Pancreas (tissue), 10 donors: ENCODE data around the gene PTPRF. TPM values are rescaled to one million over a fixed set of nuclear protein-coding genes. Genes with fewer than 3 reads are reported as not detected.

ENCODE experiments used
- ATAC-seq, 4 donors: fragments of 200-7000 bp; cut with Tn5 transposase; one replicate each; pipeline versions ENCODE4 v1.8.0 to v1.9.1; 2020; ENCODE audit warnings: mild to moderate bottlenecking in 4 of 4, moderate library complexity in 4 of 4
- DNase-seq, 6 donors: peaks; one replicate each; pipeline ENCODE4 v3.0.0-alpha.2; 2020
- FAIRE-seq: peaks from 2 replicates; lab custom pipeline; 2012; peaks lifted over from hg19 to GRCh38; lab: Jason Lieb, UNC
- H3K27ac ChIP-seq, 4 donors: fragments of 200-600 bp; sonication (generic); 1 replicate in 3 of 4; 2 replicates in 1 of 4; pipeline versions ENCODE4 v1.5.0 to v1.8.0; 2020
- H3K27me3 ChIP-seq, 4 donors: fragments of 200-600 bp; one replicate each; pipeline ENCODE4 v1.8.0; 2021
- H3K36me3 ChIP-seq, 3 donors: fragments of 200-600 bp; sonication (generic) in 1 of 3; one replicate each; pipeline versions ENCODE4 v1.5.0 to v1.8.0; 2020 to 2021
- H3K4me1 ChIP-seq, 3 donors: fragments of 200-600 bp; one replicate each; pipeline ENCODE4 v1.8.0; 2021
- H3K4me3 ChIP-seq, 4 donors: fragments of 200-600 bp; sonication (generic) in 2 of 4; one replicate each; pipeline versions ENCODE4 v1.5.0 to v1.8.0; 2020 to 2021
- H3K9me3 ChIP-seq, 4 donors: fragments of 200-600 bp; one replicate each; pipeline ENCODE4 v1.8.0; 2021
- whole genome bisulfite sequencing, 2 donors: extraction: QIAGEN DNeasy Blood & Tissue Kit; methylation state at CpG; one replicate each; pipeline ENCODE4 v1.1.7; 2013; 5-methylcytosine and 5-hydroxymethylcytosine counted together
- intact Hi-C, 3 donors: fragments of 100-400 bp; cut with DNase I; formaldehyde crosslinking; loops; one replicate each; pipeline versions ENCODE4 v1.11.1 to v1.14.2; 2022
- polyA plus RNA-seq, 2 donors: library from polyadenylated mRNA; stranded (reverse); fragments of 200-250 nt; gene quantifications; one replicate each; pipeline ENCODE4 v1.2.3, GENCODE V29; 2013
- total RNA-seq, 6 donors: library from RNA; stranded (reverse); fragmentation: NEBNext Ultra II Directional in 4 of 6; extraction: Animal tissue kit (Norgen Biotek cat#: 25700) in 4 of 6; gene quantifications; one replicate each; pipeline versions ENCODE4 v1.2.1 to v1.2.4, GENCODE V29; 2021 to 2023
- TF ChIP-seq, protein P1 (sequence below), 4 donors: fragments of 200-600 bp; sonication (generic) in 3 of 4; IDR thresholded peaks; one replicate each; pipeline versions ENCODE4 v1.5.0 to v1.8.0; 2021; ENCODE audit warnings: antibody characterized with exemption in 4 of 4
- donor health status: healthy with polysubstance abuse.
- donor health status: DM: no; HTN: no; CAD: no; lungs with moderate emphysema.
- donor health status: DM: no; HTN: no; CAD: no.
- donor health status: control.
- donor health status: control.
- donor health status: Bipolar disorder and iron deficiency.
- donor health status: DM: yes; HTN: yes; CAD: no.
- donor health status: DM: no; HTN: no; CAD: no.
- donor health status: DM: no; HTN: no; CAD: no.
- donor health status: DM: yes; HTN: yes; CAD: no.

The PTPRF gene
- total and polyA plus RNA-seq, 8 donors, result 42.9 to 210 (median 129) TPM

- Histone ChIP-seq H3K27me3 (no peaks in the 10 kb centered on the region), H3K4me3 (no peak overlapping the region), H3K27ac (no peak overlapping the region), H3K4me1 (no peaks in the 10 kb centered on the region), H3K36me3 (peaks cover 0 to 40% (median 10%) of the 10 kb centered on the region in 3 donors), H3K9me3 (no peaks in the 10 kb centered on the region)
- DNase-seq (no peak), ATAC-seq (no peak), FAIRE-seq (no peak)
- 90 to 91% methylated on average over 16 of the region's 16 CpGs for WGBS, 2 donors
- intact Hi-C loops, result no loop called here
- TF ChIP-seq, protein P1, sequence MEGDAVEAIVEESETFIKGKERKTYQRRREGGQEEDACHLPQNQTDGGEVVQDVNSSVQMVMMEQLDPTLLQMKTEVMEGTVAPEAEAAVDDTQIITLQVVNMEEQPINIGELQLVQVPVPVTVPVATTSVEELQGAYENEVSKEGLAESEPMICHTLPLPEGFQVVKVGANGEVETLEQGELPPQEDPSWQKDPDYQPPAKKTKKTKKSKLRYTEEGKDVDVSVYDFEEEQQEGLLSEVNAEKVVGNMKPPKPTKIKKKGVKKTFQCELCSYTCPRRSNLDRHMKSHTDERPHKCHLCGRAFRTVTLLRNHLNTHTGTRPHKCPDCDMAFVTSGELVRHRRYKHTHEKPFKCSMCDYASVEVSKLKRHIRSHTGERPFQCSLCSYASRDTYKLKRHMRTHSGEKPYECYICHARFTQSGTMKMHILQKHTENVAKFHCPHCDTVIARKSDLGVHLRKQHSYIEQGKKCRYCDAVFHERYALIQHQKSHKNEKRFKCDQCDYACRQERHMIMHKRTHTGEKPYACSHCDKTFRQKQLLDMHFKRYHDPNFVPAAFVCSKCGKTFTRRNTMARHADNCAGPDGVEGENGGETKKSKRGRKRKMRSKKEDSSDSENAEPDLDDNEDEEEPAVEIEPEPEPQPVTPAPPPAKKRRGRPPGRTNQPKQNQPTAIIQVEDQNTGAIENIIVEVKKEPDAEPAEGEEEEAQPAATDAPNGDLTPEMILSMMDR (IDR thresholded peaks at IDR 0.05), result no peak
Observed at GRCh38 chr1:43592974-43593683, 62.4 kb downstream of the PTPRF start.

DNA sequence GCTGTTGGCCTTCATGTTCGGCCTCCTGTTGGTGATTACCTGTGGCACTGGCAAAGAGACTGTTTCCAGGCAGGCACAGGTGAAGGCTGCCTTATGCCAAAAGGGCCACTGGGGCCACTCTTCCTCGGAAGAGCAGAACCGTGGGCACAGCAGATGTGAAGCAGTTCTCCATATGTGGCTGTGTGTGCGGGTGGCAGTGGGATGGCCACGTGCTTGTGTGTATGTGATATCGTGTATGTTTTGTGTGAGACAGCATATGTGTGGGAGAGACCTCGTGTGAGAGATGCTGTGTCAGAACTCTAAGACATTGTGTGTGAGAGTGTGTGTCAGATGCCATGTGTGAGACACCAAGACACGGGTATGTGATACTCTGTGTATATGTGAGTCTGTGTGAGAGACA, 65.9 kb downstream of the PTPRF start:
- Histone ChIP-seq H3K4me3 (no peak overlapping the region), H3K9me3 (no peaks in the 10 kb centered on the region), H3K4me1 (no peaks in the 10 kb centered on the region), H3K27ac (no peak overlapping the region), H3K36me3 (peaks cover 0 to 17% (median 4%) of the 10 kb centered on the region in 3 donors), H3K27me3 (no peaks in the 10 kb centered on the region)
- FAIRE-seq, result no peak
- intact Hi-C loops, result no loop called here
- TF ChIP-seq, protein P1 (IDR thresholded peaks at IDR 0.05), result no peak
- 89% methylated on average over 8 of the region's 8 CpGs for WGBS, 2 donors
- ATAC-seq, result no peak
- no peak for DNase-seq

- DNase-seq (no peak), FAIRE-seq (no peak), ATAC-seq (no peak)
- 86 to 93% methylated on average over 5 of the region's 5 CpGs for WGBS, 2 donors
- H3K4me3 ChIP-seq, result no peak overlapping the region
- H3K27ac ChIP-seq, result no peak overlapping the region
- H3K4me1 ChIP-seq, result no peaks in the 10 kb centered on the region
- peaks cover 0 to 13% (median 0%) of the 10 kb centered on the region in 3 donors for H3K36me3 ChIP-seq
- no peaks in the 10 kb centered on the region for H3K27me3 ChIP-seq
- no peaks in the 10 kb centered on the region for H3K9me3 ChIP-seq
- TF ChIP-seq, protein P1 (IDR thresholded peaks at IDR 0.05), result no peak
- intact Hi-C loops, result no loop called here
Observed at GRCh38 chr1:43597028-43597427, 66.3 kb downstream of the PTPRF start.

GRCh38 chr1:43597721-43598120, 67.0 kb downstream of the PTPRF start:
- ATAC-seq (no peak), DNase-seq (no peak), FAIRE-seq (no peak)
- intact Hi-C loops, result no loop called here
- Histone ChIP-seq H3K4me3 (no peak overlapping the region), H3K9me3 (no peaks in the 10 kb centered on the region), H3K27ac (no peak overlapping the region), H3K4me1 (no peaks in the 10 kb centered on the region), H3K36me3 (peaks cover 0 to 6% (median 0%) of the 10 kb centered on the region in 3 donors), H3K27me3 (no peaks in the 10 kb centered on the region)
- TF ChIP-seq, protein P1 (IDR thresholded peaks at IDR 0.05), result no peak
- WGBS, 2 donors, result 93 to 96% methylated on average over 22 to 31 of the region's 31 CpGs

DNA sequence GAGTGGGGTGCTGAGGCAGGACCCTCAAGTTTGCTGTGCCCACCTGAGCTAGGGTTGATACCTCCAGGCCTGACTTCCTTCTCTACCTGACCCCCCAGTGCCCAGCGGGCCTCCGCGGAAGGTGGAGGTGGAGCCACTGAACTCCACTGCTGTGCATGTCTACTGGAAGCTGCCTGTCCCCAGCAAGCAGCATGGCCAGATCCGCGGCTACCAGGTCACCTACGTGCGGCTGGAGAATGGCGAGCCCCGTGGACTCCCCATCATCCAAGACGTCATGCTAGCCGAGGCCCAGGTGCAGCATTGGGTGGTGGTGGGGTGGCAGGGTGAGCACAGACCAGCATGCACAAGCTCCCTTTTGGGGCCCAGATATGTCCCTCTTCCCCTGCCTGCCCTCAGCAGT, 67.9 kb downstream of the PTPRF start:
- no peak for FAIRE-seq
- H3K27me3 ChIP-seq, result no peaks in the 10 kb centered on the region
- no peak for ATAC-seq
- H3K9me3 ChIP-seq, result no peaks in the 10 kb centered on the region
- H3K4me3 ChIP-seq, result no peak overlapping the region
- DNase-seq, result no peak
- intact Hi-C loops, result no loop called here
- no peak overlapping the region for H3K27ac ChIP-seq
- H3K4me1 ChIP-seq, result no peaks in the 10 kb centered on the region
- TF ChIP-seq, protein P1 (IDR thresholded peaks at IDR 0.05), result no peak
- 93 to 97% methylated on average over 11 of the region's 11 CpGs for WGBS, 2 donors
- H3K36me3 ChIP-seq, result peaks cover 0 to 6% (median 0%) of the 10 kb centered on the region in 3 donors
